Measurements from ENCODE around the gene TTC33.
"Not testable (repeated sequence)": the region's sequence is repeated elsewhere in the genome, so short reads cannot be mapped to it uniquely, and the experiment has no call there.

Gene TTC33

GRCh38 chr5:40678460-40679147, 77.2 kb downstream of the TTC33 start:
- no peak for DNase-seq

- no peak for DNase-seq
These were observed 77.7 kb downstream of the TTC33 start for GRCh38 chr5:40678026-40678425.

DNA sequence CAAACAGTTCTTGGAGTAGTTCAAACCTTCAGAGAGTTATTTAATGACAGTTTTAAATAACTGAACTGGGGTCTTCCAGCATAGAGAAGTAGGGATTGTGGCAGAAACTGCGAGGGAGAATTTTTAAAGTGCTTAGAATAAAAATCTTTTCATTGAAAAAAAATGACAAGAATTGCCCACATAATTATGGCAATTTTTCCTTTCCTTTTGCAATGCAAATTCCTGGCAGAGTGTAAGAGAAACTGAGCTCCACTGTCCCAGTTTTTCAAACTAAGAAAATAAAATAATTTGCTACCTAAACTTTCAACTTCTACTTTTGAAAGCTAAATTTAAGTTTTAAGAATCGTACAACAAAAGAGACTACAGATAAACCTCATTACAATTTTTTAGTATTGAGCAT, 78.3 kb downstream of the TTC33 start:
- DNase-seq = no peak

DNA sequence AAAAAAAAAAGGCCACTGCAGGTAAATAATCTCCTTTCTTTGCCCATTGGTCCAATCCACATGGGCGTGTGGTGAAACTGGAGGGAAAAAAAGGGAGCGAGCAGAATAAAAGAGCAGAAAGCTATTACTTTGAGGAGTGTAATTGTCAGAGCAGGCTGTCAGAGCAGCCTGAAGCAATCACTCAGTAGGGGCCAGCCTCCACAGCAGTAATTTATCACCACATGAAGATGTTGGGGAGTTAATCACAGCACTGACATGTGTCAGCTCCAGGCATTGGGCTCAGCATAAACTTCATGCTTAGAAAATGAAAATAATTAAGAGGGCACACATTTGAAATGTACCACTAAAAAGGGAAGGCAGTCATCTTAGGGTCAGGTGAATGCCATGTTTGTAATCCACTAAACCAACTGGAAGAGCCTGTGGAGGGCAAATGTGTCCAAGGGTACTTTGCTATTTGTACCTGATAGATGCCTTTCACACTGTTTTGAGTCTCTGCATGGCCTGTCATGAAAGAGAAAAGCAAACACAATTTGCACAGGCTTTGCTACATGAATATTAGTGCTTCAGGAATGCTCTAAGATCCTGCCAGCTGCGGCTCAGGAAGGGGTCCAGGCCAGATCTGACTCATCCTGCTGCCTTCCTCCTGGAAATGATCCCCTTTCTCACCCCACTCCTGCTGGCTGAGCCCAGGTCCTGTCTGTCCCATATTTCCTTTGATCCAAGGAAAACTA, 79.0 kb downstream of the TTC33 start:
- DNase-seq = no peak

DNA sequence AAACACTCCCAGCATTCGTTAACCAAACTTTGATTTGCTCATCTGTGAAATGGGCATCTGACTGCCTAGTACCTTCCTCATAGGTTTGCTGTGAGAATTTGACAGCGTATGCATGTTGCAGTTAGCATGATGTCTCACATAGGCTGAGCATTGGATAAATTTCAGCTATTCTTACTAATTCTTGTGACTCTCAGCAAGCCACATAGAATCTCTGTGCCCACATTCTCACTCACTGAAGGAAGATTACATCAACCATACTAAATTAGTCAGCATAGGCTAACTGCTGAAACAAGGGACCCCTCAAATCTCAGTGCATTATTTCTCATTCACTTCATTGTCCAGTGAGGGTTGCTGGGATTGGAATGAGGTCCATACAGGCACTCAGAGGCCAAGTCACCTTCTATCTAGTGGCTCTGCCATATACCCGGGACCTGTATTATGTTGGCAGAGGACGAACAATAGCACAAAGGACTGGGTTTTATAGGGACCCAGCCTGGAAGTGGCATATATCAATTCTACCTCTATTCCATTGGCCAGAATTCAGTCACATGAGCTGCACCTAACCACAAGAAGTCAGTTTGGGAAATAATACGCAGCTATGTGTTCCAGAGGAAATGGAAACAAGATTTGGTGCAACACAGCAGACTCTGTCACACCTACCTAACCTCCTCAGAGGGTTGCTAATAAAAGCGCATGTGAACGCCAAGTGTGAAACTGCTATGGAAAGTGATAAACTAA, 80.2 kb downstream of the TTC33 start:
- DNase-seq = no peak

GRCh38 chr5:40674661-40675235, 81.0 kb downstream of the TTC33 start:
- no peak for DNase-seq

DNA sequence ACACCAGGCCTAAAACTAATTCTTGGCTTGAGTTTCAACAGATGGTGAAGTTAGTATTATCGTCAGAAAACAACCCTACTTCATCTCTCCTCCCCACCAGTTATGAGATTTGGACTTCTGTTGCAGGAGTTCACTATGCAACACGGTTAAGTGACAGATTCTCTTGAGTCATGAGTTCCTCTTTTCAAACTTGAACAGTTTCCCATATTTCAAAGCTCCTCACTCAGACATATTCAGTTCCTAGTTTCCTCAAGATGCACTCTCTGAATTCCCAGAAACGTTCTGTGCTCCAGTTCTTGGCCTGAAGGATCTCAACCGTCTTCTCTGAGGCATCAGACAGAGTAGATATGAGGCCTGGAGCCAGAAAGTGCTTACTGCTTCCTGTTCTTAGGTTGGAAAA, 83.3 kb downstream of the TTC33 start:
- DNase-seq = no peak

DNA sequence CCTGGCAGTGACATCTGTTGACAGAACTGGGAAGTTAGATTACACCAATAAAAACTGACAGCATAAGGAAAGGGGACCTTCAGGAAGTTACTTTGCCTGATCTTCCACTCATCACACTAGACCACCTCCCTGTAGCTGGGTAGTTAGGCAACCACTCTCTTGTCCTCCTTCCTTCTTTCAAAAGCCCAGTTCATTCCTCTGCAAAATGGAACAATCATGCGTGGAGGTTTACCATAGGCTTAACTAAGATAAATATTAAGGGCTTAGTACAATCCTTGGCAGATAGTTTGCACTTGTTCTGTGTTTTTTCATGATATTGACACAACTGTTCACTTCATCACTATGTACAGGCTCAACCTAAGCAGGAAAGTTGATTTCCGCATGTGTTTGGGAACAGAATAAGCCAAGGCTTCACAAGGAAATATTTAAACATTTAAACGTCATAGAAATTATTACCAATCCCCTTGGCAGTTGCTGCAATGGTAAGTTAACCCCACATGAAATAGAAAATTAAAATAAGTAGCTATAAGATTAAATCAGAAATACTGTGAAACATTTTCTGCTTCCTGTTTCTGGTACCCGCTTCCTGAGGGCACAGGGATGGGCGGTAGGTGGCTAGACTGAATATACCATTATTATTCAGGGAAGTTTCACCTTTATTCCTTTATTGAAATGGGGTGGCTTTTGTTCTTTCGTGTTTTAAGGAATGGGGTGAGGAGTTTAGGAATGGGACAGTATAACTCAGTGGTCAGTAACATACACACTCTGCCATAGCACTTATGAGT, 86.0 kb downstream of the TTC33 start:
- no peak for DNase-seq

GRCh38 chr5:40667161-40667663, 88.5 kb downstream of the TTC33 start:
- no peak for DNase-seq

DNA sequence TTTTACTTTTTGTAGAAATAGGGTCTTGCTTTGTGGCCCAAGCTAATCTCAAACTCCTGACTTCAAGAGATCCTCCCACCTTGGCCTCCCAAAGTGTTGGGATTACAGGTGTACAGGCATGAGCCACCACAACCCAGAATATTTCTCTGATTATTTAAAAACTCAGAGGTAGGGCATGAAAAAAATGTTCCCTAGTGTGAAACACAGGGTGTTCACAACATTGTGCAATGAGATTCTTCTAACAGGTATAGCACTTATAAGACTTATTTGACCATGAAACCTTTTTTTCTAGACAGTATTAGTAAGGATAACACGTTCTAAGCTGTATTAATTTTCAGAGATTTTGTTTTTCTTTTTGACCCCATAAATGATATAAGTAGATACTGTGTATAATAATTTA, 89.1 kb downstream of the TTC33 start:
- no peak for DNase-seq

DNA sequence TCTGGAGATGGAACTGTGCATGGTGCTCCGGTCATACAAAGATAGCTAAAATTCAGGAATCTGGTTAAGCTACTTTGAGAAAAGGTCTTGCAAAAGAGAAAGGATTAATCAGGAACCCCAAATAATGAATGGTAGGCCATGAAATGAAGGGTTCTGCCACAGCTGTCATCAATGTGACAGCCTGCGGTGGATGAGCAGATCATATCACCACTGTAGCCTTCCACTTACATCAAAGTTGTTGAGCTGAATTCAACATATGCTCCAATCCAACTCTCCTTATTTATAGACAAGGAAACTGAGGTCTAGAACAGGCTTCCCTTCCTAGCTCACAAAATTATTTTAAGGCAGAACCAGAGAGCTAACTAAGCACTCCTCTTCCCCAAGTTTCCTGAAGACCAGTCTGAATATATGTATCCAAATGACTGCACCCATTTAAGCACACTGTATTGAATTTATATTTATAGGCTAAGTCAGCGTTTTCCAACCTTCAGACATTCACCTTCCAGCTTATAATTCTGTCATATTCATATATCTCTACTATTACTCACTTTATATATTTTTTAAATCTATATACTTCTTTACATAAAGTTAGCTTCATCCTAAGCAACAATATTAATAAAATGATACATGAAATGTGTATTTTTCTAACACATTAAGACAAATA, 90.0 kb downstream of the TTC33 start:
- DNase-seq = no peak

GRCh38 chr5:40660751-40661150, 95.0 kb downstream of the TTC33 start:
- DNase-seq = no peak

GRCh38 chr5:40656766-40657165, 99.0 kb downstream of the TTC33 start:
- DNase-seq = no peak

DNA sequence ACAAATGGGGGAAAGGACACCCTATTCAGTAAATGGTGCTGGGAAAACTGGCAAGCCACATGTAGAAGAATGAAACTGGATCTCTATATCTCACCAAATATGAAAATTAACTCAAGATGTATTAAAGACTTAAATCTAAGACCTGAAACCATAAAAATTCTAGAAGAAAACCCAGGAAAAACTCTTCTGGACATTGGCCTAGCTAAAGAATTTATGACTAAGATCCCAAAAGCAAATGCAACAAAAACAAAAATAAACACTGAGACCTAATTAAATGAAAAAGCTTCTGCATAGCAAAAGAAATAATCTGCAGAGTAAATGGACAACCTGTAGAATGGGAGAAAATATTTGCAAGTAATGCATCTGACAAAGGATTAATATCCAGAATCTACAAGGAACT, 99.7 kb downstream of the TTC33 start:
- DNase-seq = not testable (repeated sequence)

GRCh38 chr5:40655138-40655537, 100.6 kb downstream of the TTC33 start:
- no peak for DNase-seq

DNA sequence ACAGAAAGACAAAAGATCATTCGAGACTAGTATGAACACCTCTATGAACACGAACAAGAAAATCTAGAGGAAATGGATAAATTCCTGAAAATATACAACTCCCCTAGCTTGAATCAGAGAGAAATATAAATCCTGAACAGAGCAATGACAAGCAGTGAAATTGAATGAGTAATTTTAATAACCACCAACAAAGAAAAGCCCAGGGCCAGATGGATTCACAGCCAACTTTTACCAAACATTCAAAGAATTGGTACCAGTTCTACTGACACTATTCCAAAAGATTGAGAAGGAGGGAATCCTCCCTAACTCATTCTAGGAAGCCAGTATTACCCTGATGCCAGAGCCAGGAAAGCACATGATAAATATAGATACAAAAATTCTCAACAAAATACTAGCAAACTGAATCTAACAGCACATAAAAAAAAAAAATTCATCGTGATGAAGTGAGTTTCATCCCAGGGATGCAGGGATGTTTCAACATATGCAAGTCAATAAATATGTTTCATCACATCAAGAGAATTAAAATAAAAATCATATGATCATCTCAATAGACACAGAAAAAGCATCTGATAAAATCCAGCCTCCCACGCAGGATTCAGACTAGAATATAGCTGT, 101.3 kb downstream of the TTC33 start:
- no peak for DNase-seq

DNA sequence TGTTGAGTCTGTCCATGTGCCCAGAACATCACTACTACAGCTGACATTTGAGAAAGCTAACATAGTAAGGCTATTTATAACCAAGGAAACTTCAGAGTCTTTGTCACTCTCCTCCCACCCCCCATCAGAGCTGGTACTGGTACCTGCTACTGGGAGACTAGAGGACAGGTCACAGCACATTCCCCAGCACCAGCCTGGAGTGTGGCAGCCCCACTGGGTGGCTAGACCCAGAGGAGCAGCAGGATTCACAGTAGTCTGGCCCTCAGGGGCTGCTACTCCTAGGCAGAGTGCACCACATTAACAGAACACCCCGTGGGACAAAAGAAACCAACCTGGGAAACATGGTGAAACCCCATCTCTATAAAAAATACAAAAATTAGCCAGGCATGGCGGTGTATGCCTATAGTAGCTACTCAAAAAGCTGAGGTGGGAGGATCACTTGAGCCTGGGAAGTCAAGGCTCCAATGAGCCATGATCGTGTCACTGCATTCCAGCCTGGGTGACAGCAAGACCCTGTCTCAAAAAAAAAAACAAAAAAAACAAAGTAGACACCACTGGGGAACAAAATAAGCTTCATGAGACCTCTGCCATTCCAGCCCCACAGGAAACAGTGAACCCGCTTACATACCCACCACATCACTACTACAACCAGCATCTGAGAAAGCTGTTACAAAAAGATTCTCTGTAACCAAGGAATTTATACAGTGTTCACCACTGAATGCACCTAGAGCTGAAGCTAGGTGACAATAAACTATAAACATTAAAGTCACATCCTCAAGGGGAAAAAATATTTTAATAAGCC, 102.3 kb downstream of the TTC33 start:
- DNase-seq = no peak

DNA sequence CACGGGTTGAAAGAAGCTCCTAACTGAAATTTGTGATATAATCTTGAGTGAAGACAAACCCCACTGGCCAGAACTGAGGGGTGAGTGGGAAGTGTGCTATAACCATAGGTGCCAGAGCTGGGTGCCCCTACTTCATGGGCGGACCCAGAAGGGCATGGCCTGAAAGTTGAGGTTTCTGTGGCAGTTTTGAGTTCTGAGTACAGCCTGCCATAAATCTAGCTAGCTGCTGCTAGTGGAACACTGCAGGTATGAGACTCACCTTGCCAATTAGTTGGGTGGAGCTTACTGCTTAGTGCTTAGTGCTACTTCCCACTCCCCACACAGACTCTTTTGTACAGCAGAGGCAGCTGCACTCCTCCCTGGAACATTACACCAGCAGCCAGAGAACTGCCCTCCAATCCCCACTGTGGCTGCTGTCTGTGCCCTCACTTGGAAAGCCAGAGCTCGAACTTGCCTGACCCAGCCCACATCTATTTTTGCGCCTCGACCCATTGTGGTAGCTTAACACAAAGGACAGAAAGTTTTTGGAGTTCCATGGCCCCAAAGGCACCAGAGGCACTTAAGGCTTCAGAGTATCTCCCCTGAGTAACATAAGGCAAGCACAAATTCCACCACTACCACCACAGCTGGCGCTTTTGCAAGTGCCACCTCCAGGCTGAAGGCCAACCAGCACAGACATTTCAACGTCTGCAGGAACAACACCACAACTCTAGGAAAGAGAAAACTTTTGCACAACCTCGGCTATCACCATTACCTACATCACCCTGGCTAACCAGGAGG, 103.1 kb downstream of the TTC33 start:
- DNase-seq = no peak

DNA sequence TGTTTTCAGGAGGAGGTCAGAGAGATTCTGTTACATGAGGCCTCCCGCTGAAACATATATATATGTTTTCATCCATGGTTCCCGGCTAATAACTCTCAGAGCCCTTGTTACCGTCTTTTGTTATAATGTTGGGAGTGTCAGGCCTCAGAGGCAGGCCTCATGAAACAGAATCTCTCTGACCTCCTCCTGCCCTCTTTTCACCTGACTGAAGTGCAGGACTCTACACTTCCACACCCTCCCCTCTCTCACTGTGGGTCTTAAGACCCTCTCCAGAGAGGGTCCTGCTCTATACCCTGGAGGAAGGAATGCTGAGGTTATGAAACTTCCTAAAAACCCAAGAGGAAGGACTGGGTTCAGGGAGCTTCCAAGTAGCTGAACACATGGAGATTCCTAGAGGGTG, 104.6 kb downstream of the TTC33 start:
- no peak for DNase-seq

- DNase-seq = no peak
These were observed 106.2 kb downstream of the TTC33 start for GRCh38 chr5:40649463-40650030.
